Measurements from ENCODE around the gene NMNAT3.

- TF ChIP-seq EZH2phosphoT487 (IDR thresholded peaks at IDR 0.05; ENCODE audit: borderline replicate concordance, low read depth) (no peak), MAX (IDR thresholded peaks at IDR 0.05; ENCODE audit: low read depth) (no peak), POLR2AphosphoS5 (IDR thresholded peaks at IDR 0.05; ENCODE audit: low read depth, low read length) (no peak), CTCF (IDR thresholded peaks at IDR 0.05) (no peak), REST (IDR thresholded peaks at IDR 0.05; ENCODE audit: low read depth, low read length) (no peak), SMC3 (IDR thresholded peaks at IDR 0.05; ENCODE audit: low read depth, low read length) (no peak)
Measured at GRCh38 chr3:139547666-139548065, 130.1 kb downstream of the NMNAT3 start.
